T-cell (primary cell): ENCODE results near the gene SLC25A38. TPM values are rescaled to one million over a fixed set of nuclear protein-coding genes. Genes with fewer than 3 reads are reported as not detected.

Source experiments
- ATAC-seq, 4 experiments: fragments of 200-7000 bp in 3 of 4; fragments of 150-1000 bp in 1 of 4; cut with Tn5 transposase; replicated peaks in 1 of 4; 1 replicate in 3 of 4; 2 replicates in 1 of 4; pipeline ENCODE4 v1.10.0; 2021; ENCODE audit warnings: moderate library complexity in 3 of 4, mild to moderate bottlenecking in 2 of 4, moderate number of reproducible peaks in 1 of 4
- CTCF ChIA-PET, 2 donors: fragments of 300-600 bp; sonication (Branson Sonifier 250); formaldehyde crosslinking; loops; one replicate each; lab custom pipeline; 2022; ENCODE audit warnings: antibody characterized with exemption in 2 of 2; lab: Charles Lee
- POLR2A ChIA-PET, 2 donors: fragments of 300-600 bp; sonication (Branson Sonifier 250); formaldehyde crosslinking; loops; one replicate each; lab custom pipeline; 2022; ENCODE audit warnings: antibody characterized with exemption in 2 of 2; lab: Charles Lee
- DNase-seq, 35 experiments: peaks; one replicate each; pipeline versions ENCODE4 v3.0.0 to v3.0.0-alpha.2; 2013 to 2023
- H3K27ac ChIP-seq: one replicate; pipeline ENCODE4 v1.5.1; 2013; ENCODE audit warnings: low read length
- H3K27me3 ChIP-seq, 2 experiments: replicated peaks in 1 of 2; 1 replicate in 1 of 2; 2 replicates in 1 of 2; pipeline versions ENCODE4 v1.6.1 to v1.7.0; 2013; ENCODE audit warnings: low read length in 1 of 2, mixed read lengths in 1 of 2; ENCODE audit not compliant: control insufficient read depth in 2 of 2, insufficient read depth in 2 of 2; ENCODE audit errors: extremely low read depth in 1 of 2
- H3K36me3 ChIP-seq, 2 donors: 1 replicate in 1 of 2; 2 replicates in 1 of 2; pipeline versions ENCODE4 v1.6.1 to v1.7.0; 2013; ENCODE audit warnings: low read length in 1 of 2; ENCODE audit not compliant: control insufficient read depth in 2 of 2, insufficient read depth in 1 of 2; ENCODE audit errors: extremely low read depth in 1 of 2
- H3K4me1 ChIP-seq, 2 experiments: 1 replicate in 1 of 2; 2 replicates in 1 of 2; pipeline versions ENCODE4 v1.6.1 to v1.7.0; 2013; ENCODE audit warnings: low read length in 2 of 2, mixed read lengths in 1 of 2; ENCODE audit not compliant: insufficient read depth in 2 of 2, control insufficient read depth in 1 of 2; ENCODE audit errors: extremely low read depth in 1 of 2
- H3K4me3 ChIP-seq, 2 donors: 1 replicate in 1 of 2; 2 replicates in 1 of 2; pipeline versions ENCODE4 v1.5.1 to v1.7.0; 2013; ENCODE audit warnings: mild to moderate bottlenecking in 2 of 2, low read length in 1 of 2, moderate library complexity in 1 of 2; ENCODE audit not compliant: control insufficient read depth in 1 of 2; ENCODE audit errors: extremely low read depth in 1 of 2
- H3K9me3 ChIP-seq: 2 replicates; pipeline ENCODE4 v1.7.0; 2013
- H3K27ac Mint-ChIP-seq, 2 donors: one replicate each; pipeline ENCODE4 v1.8.0; 2020 to 2021; ENCODE audit warnings: mild to moderate bottlenecking in 2 of 2, mixed read lengths in 2 of 2
- H3K27me3 Mint-ChIP-seq, 2 donors: one replicate each; pipeline ENCODE4 v1.8.0; 2021 to 2022; ENCODE audit warnings: mixed read lengths in 2 of 2
- H3K36me3 Mint-ChIP-seq: one replicate; pipeline ENCODE4 v1.8.0; 2021; ENCODE audit warnings: mixed read lengths
- H3K4me1 Mint-ChIP-seq, 3 donors: one replicate each; pipeline ENCODE4 v1.8.0; 2020 to 2022; ENCODE audit warnings: mixed read lengths in 3 of 3, mild to moderate bottlenecking in 1 of 3
- H3K4me3 Mint-ChIP-seq, 3 donors: one replicate each; pipeline ENCODE4 v1.8.0; 2020 to 2022; ENCODE audit warnings: mild to moderate bottlenecking in 3 of 3, mixed read lengths in 3 of 3, moderate library complexity in 3 of 3
- H3K9me3 Mint-ChIP-seq, 3 donors: one replicate each; pipeline ENCODE4 v1.8.0; 2020 to 2022; ENCODE audit warnings: mixed read lengths in 3 of 3
- WGBS: methylation state at CpG from one replicate; pipeline ENCODE4 v1.1.5; 2013; ENCODE audit warnings: missing lambda C conversion rate; ENCODE audit not compliant: insufficient coverage; 5-methylcytosine and 5-hydroxymethylcytosine counted together
- total RNA-seq, 35 experiments: library from RNA in 6 of 35; stranded (reverse) in 6 of 35; fragments of 120-200 nt in 1 of 35; gene quantifications; one replicate each; pipeline versions ENCODE4 v1.2.1 to v1.2.4 and lab custom pipeline; 2013 to 2026

Gene SLC25A38
- total RNA-seq, 5 donors from 2014 or later (not counting 1 experiment from before 2014, with no cell fraction given): 40.2 to 53.6 (median 46.5) TPM

DNA sequence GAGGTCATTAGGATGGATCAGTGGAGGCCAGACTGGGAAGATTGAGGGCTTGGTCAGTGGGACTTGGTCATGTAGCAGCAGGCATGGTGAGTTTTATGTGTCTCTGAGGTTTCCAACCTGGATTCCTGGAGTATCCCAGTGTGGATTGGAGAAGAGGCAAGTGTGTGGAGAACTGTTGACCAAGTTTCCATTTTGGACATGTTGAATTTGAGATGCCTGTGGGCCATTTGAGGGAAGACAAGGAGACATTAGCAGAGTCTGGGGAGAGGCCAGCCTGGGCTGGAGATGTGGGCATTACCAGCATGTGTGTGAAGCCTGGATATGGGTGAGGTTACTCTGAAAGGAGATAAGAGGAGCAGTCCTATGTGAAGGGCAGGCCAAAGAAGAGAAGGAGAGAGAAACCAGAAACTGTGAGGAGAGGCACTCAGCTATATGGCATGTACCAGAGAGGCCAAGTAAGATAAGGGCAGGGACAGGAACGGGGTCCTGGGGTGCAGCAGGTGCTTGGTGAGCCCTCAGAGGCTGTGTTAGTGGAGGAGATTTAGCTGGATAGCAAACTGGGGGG is 4.3 kb downstream of the SLC25A38 start:
- H3K27me3 Mint-ChIP-seq: no peaks in the 10 kb centered on the region
- peaks cover 4 to 27% of the 10 kb centered on the region in 2 donors for H3K36me3 ChIP-seq
- 82% methylated on average over 1 of the region's 1 CpG for WGBS
- H3K4me1 Mint-ChIP-seq: peaks cover 54 to 75% (median 62%) of the 10 kb centered on the region in 3 donors
- no peak overlapping the region for H3K4me3 ChIP-seq
- ChIA-PET CTCF (interaction anchor here in 1 of 2 donors (0.9 to 1.1 kb wide), 2 partner anchors 9 to 11 kb away, joined by 3 to 6 read pairs; no protein-coding TSS in a partner anchor), POLR2A (interaction anchor here in 1 of 2 donors (0.6 kb wide), 1 partner anchor 16 kb away, joined by 4 read pairs; no protein-coding TSS in a partner anchor)
- DNase-seq (no peak), ATAC-seq (no peak)
- peak overlapping the region in 1 of 3 donors; percentile 10 for H3K4me3 Mint-ChIP-seq
- H3K27ac ChIP-seq: no peak overlapping the region
- peaks cover 29% of the 10 kb centered on the region for H3K36me3 Mint-ChIP-seq
- H3K9me3 ChIP-seq: no peaks in the 10 kb centered on the region
- H3K4me1 ChIP-seq: peaks cover 26 to 70% of the 10 kb centered on the region in 2 experiments
- peak overlapping the region; percentile 40 to 57 for H3K27ac Mint-ChIP-seq
- no peaks in the 10 kb centered on the region for H3K9me3 Mint-ChIP-seq
- no peaks in the 10 kb centered on the region for H3K27me3 ChIP-seq

DNA sequence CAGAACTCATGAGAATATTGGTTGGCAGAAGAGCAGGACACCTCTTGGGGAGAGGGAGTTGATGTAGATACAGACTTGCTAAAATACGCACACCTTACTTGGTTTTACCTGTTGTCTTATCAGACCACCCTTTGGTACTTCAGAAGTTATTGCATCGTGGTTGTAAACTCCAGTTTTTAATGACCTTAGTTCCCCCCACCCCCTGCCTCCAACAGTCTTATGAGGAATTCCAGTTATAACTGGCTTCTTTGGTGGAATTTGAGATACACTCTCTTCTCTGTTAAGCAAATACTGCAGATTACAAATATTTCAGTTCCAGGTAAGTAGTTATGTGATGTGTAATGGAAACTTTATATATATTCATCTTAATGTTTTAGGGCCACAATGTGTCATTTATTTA is 5.0 kb downstream of the SLC25A38 start:
- POLR2A ChIA-PET: interaction anchor here in 1 of 2 donors (0.6 kb wide), 1 partner anchor 15 kb away, joined by 4 read pairs; no protein-coding TSS in a partner anchor
- H3K27ac Mint-ChIP-seq: peak overlapping the region; percentile 5 to 57

GRCh38 chr3:39388741-39389248 is 5.6 kb downstream of the SLC25A38 start:
- peak overlapping the region; percentile 72 to 84 for H3K27ac Mint-ChIP-seq
- H3K4me3 Mint-ChIP-seq: peak overlapping the region in 2 of 3 donors; percentile 10 to 17
- H3K4me1 ChIP-seq: peaks cover 21 to 58% of the 10 kb centered on the region in 2 experiments
- 35% methylated on average over 2 of the region's 2 CpGs for WGBS
- DNase-seq (no peak), ATAC-seq (no peak)
- H3K36me3 Mint-ChIP-seq: peaks cover 38% of the 10 kb centered on the region
- no peaks in the 10 kb centered on the region for H3K9me3 Mint-ChIP-seq
- H3K4me1 Mint-ChIP-seq: peaks cover 51 to 66% (median 62%) of the 10 kb centered on the region in 3 donors
- no peaks in the 10 kb centered on the region for H3K9me3 ChIP-seq
- ChIA-PET POLR2A (no interaction called here), CTCF (interaction anchor here in 1 of 2 donors (0.7 kb wide), 1 partner anchor 24 kb away, joined by 5 read pairs; no protein-coding TSS in a partner anchor)
- H3K27ac ChIP-seq: peak overlapping the region; percentile 48
- H3K4me3 ChIP-seq: no peak overlapping the region
- H3K27me3 Mint-ChIP-seq: no peaks in the 10 kb centered on the region
- H3K36me3 ChIP-seq: peaks cover 13 to 40% of the 10 kb centered on the region in 2 donors
- H3K27me3 ChIP-seq: no peaks in the 10 kb centered on the region

More for the DNA sequence above, 5.0 kb downstream of the SLC25A38 start:
- H3K4me3 Mint-ChIP-seq: peak overlapping the region in 1 of 3 donors; percentile 10
- ATAC-seq (no peak), DNase-seq (no peak)
- Histone ChIP-seq H3K27me3 (no peaks in the 10 kb centered on the region), H3K27ac (peak overlapping the region; percentile 48), H3K4me3 (no peak overlapping the region), H3K4me1 (peaks cover 21 to 64% of the 10 kb centered on the region in 2 experiments), H3K36me3 (peaks cover 8 to 34% of the 10 kb centered on the region in 2 donors), H3K9me3 (no peaks in the 10 kb centered on the region)
- peaks cover 51 to 69% (median 62%) of the 10 kb centered on the region in 3 donors for H3K4me1 Mint-ChIP-seq
- CTCF ChIA-PET: interaction anchor here in 1 of 2 donors (0.7 kb wide), 1 partner anchor 24 kb away, joined by 5 read pairs; no protein-coding TSS in a partner anchor
- H3K36me3 Mint-ChIP-seq: peaks cover 33% of the 10 kb centered on the region
- no CpG with 5 or more reads among the region's 2 CpGs for WGBS
- no peaks in the 10 kb centered on the region for H3K9me3 Mint-ChIP-seq
- H3K27me3 Mint-ChIP-seq: no peaks in the 10 kb centered on the region

DNA sequence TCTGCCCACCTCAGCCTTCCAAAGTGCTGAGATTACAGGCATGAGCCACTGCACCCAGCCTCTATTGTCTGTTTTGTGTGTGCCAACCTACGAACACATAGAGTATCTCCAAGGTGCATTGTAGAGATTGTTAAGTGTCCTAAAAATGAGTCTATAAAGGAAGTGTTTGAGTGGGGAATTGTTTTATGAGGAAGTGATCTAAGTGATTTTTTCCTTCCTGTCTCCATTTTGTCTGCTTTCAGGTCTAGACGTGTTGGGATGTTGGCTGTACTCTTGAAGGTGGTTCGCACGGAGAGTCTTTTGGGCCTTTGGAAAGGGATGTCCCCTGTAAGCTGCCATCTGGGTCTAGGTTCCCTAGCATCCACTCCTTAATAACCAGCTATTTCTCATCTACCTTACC is 7.0 kb downstream of the SLC25A38 start:
- ATAC-seq: no peak
- Mint-ChIP-seq H3K4me3 (peak overlapping the region in 1 of 3 donors; percentile 11), H3K9me3 (no peaks in the 10 kb centered on the region), H3K27me3 (no peaks in the 10 kb centered on the region), H3K36me3 (peaks cover 52% of the 10 kb centered on the region), H3K4me1 (peaks cover 42 to 58% (median 53%) of the 10 kb centered on the region in 3 donors), H3K27ac (peak overlapping the region; percentile 41 to 58)
- DNase-seq: no peak
- Histone ChIP-seq H3K4me1 (peaks cover 17 to 47% of the 10 kb centered on the region in 2 experiments), H3K4me3 (no peak overlapping the region), H3K9me3 (no peaks in the 10 kb centered on the region), H3K27ac (no peak overlapping the region), H3K36me3 (peaks cover 13 to 52% of the 10 kb centered on the region in 2 donors), H3K27me3 (no peaks in the 10 kb centered on the region)
- ChIA-PET POLR2A (no interaction called here), CTCF (interaction anchor here in 1 of 2 donors (0.5 kb wide), 1 partner anchor 1049 kb away, joined by 5 read pairs; no protein-coding TSS in a partner anchor)
- WGBS: no CpG with 5 or more reads among the region's 4 CpGs

DNA sequence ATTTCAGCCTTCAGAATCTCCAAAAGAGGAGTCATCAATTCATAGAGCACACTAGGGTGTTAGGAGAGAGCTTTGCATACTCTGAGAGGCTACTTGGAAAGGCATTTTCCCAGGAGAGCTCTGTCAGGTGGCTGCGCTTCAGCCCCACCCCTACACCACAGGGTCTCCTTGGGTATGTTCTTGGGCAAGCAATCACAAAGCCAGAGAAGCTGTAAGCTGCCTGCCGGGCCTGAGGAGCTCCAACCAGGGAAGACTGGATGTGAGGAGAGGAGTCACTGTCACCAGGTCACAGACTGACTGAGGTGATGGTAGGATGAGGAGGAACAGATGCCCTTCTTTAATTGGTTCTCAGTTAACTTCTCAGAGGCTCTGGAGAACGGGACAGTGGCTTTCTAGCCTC is 13.5 kb downstream of the SLC25A38 start:
- POLR2A ChIA-PET: no interaction called here
- WGBS: 100% methylated on average over 1 of the region's 3 CpGs

GRCh38 chr3:39398700-39399099 is 15.5 kb downstream of the SLC25A38 start:
- peak overlapping the region in 1 of 2 donors; percentile 23 for H3K27ac Mint-ChIP-seq
- DNase-seq (no peak), ATAC-seq (no peak)
- ChIA-PET POLR2A (no interaction called here), CTCF (no interaction called here)
- Histone ChIP-seq H3K9me3 (no peaks in the 10 kb centered on the region), H3K4me1 (no peaks in the 10 kb centered on the region), H3K4me3 (no peak overlapping the region), H3K27me3 (no peaks in the 10 kb centered on the region), H3K36me3 (peaks cover 3 to 69% of the 10 kb centered on the region in 2 donors), H3K27ac (no peak overlapping the region)
- no peaks in the 10 kb centered on the region for H3K9me3 Mint-ChIP-seq
- no peak overlapping the region for H3K4me3 Mint-ChIP-seq
- H3K4me1 Mint-ChIP-seq: no peaks in the 10 kb centered on the region
- peaks cover 42% of the 10 kb centered on the region for H3K36me3 Mint-ChIP-seq
- WGBS: 87% methylated on average over 3 of the region's 4 CpGs
- no peaks in the 10 kb centered on the region for H3K27me3 Mint-ChIP-seq

More for the DNA sequence above, 13.5 kb downstream of the SLC25A38 start:
- Mint-ChIP-seq H3K36me3 (peaks cover 57% of the 10 kb centered on the region), H3K27ac (no peak overlapping the region), H3K9me3 (no peaks in the 10 kb centered on the region), H3K4me1 (peaks cover 0 to 1% (median 0%) of the 10 kb centered on the region in 3 donors), H3K4me3 (no peak overlapping the region), H3K27me3 (no peaks in the 10 kb centered on the region)
- H3K27me3 ChIP-seq: no peaks in the 10 kb centered on the region
- CTCF ChIA-PET: interaction anchor here in 1 of 2 donors (0.6 kb wide), 1 partner anchor 19 kb away, joined by 3 read pairs; no protein-coding TSS in a partner anchor
- H3K36me3 ChIP-seq: peaks cover 12 to 84% of the 10 kb centered on the region in 2 donors
- H3K4me3 ChIP-seq: no peak overlapping the region
- H3K4me1 ChIP-seq: no peaks in the 10 kb centered on the region
- H3K27ac ChIP-seq: no peak overlapping the region
- no peak for DNase-seq
- no peaks in the 10 kb centered on the region for H3K9me3 ChIP-seq
- ATAC-seq: no peak
